ENCODE results near the gene UGT1A4. TPM values are rescaled to one million over a fixed set of nuclear protein-coding genes. Genes with fewer than 3 reads are reported as not detected.

The UGT1A4 gene
- not detected in 2 replicates for polyA plus RNA-seq

GRCh38 chr2:233718552-233718951, at the start of gene UGT1A4:
Gene UGT1A4, plus strand, starts transcription at chr2:233718736. Its CDS starts 85 bp downstream, at chr2:233718821.

GRCh38 chr2:233671290-233672161, 47.0 kb upstream of the UGT1A4 start, which contains the start of gene UGT1A9:
Gene UGT1A9, plus strand, starts transcription at chr2:233671898. Its CDS starts 37 bp downstream, at chr2:233671935.

GRCh38 chr2:233681521-233682099, 36.9 kb upstream of the UGT1A4 start, which contains the start of gene UGT1A7:
Gene UGT1A7, plus strand, starts transcription at chr2:233681901. Its CDS starts 37 bp downstream, at chr2:233681938.

GRCh38 chr2:233692648-233693047, 25.9 kb upstream of the UGT1A4 start, which contains the start of gene UGT1A6:
Gene UGT1A6, plus strand, starts transcription at chr2:233692890. Its CDS starts 115 bp downstream, at chr2:233693005.

GRCh38 chr2:233712611-233713261, 5.8 kb upstream of the UGT1A4 start, which contains the start of gene UGT1A5:
Gene UGT1A5, plus strand, starts transcription at chr2:233712907. Its CDS starts 85 bp downstream, at chr2:233712992.

GRCh38 chr2:233728723-233729301, 10.3 kb downstream of the UGT1A4 start, which contains the start of gene UGT1A3:
Gene UGT1A3, plus strand, starts transcription at chr2:233729042. Its CDS starts 85 bp downstream, at chr2:233729127.

GRCh38 chr2:233760043-233760442, 41.5 kb downstream of the UGT1A4 start, which contains the start of gene UGT1A1:
Gene UGT1A1, plus strand, starts transcription at chr2:233760270. Its CDS starts 18 bp downstream, at chr2:233760288.

GRCh38 chr2:233778030-233778429, 59.5 kb downstream of the UGT1A4 start, which contains the start of gene MROH2A:
Gene MROH2A, plus strand, starts transcription at chr2:233778330. Its CDS starts 1,029 bp downstream, at chr2:233779359.

Other genes with a start within 250 kb of the UGT1A4 start
- gene USP40, start 152.0 kb upstream of the UGT1A4 start, polyA plus RNA-seq = 2.9 and 12.2 TPM in 2 replicates
- gene UGT1A8, start 101.1 kb upstream of the UGT1A4 start, polyA plus RNA-seq = not detected in 2 replicates
- not detected in 2 replicates for gene UGT1A10, start 82.3 kb upstream of the UGT1A4 start, polyA plus RNA-seq
- not detected in 2 replicates for gene UGT1A9, start 46.8 kb upstream of the UGT1A4 start, polyA plus RNA-seq
- not detected in 2 replicates for gene UGT1A7, start 36.8 kb upstream of the UGT1A4 start, polyA plus RNA-seq
- gene UGT1A6, start 25.8 kb upstream of the UGT1A4 start, polyA plus RNA-seq = not detected in 2 replicates
- gene UGT1A5, start 5.8 kb upstream of the UGT1A4 start, polyA plus RNA-seq = not detected in 2 replicates
- gene UGT1A3, start 10.3 kb downstream of the UGT1A4 start, polyA plus RNA-seq = not detected in 2 replicates
- not detected in 2 replicates for gene UGT1A1, start 41.5 kb downstream of the UGT1A4 start, polyA plus RNA-seq
- gene MROH2A, start 59.6 kb downstream of the UGT1A4 start, polyA plus RNA-seq = not detected in 2 replicates
- gene HJURP, start 135.8 kb downstream of the UGT1A4 start, polyA plus RNA-seq = not detected in 2 replicates
- gene TRPM8, start 198.6 kb downstream of the UGT1A4 start, polyA plus RNA-seq = 3.0 and 5.9 TPM in 2 replicates